Thoracic aorta (tissue), 2 donors: ENCODE measurements around the gene ZC3H18. TPM values are rescaled to one million over a fixed set of nuclear protein-coding genes. Genes with fewer than 3 reads are reported as not detected.

Source experiments
- ATAC-seq: fragments of 150-250 bp; one replicate; pipeline ENCODE4 v1.8.0; 2017; ENCODE audit warnings: low read depth; ENCODE audit not compliant: insufficient number of reproducible peaks, low FRiP score
- DNase-seq: peaks from one replicate; pipeline ENCODE4 v3.0.0-alpha.2; 2020; ENCODE audit warnings: low spot score
- H3K27ac ChIP-seq, 2 donors: fragments of 200-600 bp; sonication (generic); 1 replicate in 1 of 2; 2 replicates in 1 of 2; pipeline ENCODE4 v1.5.1; 2016; ENCODE audit warnings: mild to moderate bottlenecking in 2 of 2, moderate library complexity in 2 of 2
- H3K27me3 ChIP-seq: fragments of 200-600 bp; sonication (generic); replicated peaks from 2 replicates; pipeline ENCODE4 v1.6.0; 2016; ENCODE audit warnings: mild to moderate bottlenecking; ENCODE audit not compliant: insufficient read depth
- H3K36me3 ChIP-seq: fragments of 200-600 bp; sonication (generic); one replicate; pipeline ENCODE4 v1.5.1; 2016
- H3K4me1 ChIP-seq, 2 donors: fragments of 200-600 bp; sonication (generic); 1 replicate in 1 of 2; 2 replicates in 1 of 2; pipeline versions ENCODE4 v1.5.1 to v1.6.0; 2016; ENCODE audit warnings: low read depth in 2 of 2, mild to moderate bottlenecking in 1 of 2; ENCODE audit not compliant: control insufficient read depth in 1 of 2
- H3K4me3 ChIP-seq: fragments of 200-600 bp; sonication (generic); 2 replicates; pipeline ENCODE4 v1.5.1; 2016; ENCODE audit warnings: mild to moderate bottlenecking
- H3K9me3 ChIP-seq: fragments of 200-600 bp; sonication (generic); 2 replicates; pipeline ENCODE4 v1.5.1; 2016
- total RNA-seq, 2 donors: library from RNA; depleted of rRNA; stranded (reverse); fragments of >200 nt; gene quantifications; one replicate each; pipeline versions ENCODE4 v1.1.0 to v1.2.3, GENCODE V29; 2016
- TF ChIP-seq, protein P1 (sequence below): fragments of 200-600 bp; sonication (generic); IDR thresholded peaks from one replicate; pipeline ENCODE4 v1.5.1; 2019; ENCODE audit warnings: antibody characterized with exemption

The ZC3H18 gene
- total RNA-seq, 2 donors from 2014 or later, result 21.8 to 30.3 TPM

DNA sequence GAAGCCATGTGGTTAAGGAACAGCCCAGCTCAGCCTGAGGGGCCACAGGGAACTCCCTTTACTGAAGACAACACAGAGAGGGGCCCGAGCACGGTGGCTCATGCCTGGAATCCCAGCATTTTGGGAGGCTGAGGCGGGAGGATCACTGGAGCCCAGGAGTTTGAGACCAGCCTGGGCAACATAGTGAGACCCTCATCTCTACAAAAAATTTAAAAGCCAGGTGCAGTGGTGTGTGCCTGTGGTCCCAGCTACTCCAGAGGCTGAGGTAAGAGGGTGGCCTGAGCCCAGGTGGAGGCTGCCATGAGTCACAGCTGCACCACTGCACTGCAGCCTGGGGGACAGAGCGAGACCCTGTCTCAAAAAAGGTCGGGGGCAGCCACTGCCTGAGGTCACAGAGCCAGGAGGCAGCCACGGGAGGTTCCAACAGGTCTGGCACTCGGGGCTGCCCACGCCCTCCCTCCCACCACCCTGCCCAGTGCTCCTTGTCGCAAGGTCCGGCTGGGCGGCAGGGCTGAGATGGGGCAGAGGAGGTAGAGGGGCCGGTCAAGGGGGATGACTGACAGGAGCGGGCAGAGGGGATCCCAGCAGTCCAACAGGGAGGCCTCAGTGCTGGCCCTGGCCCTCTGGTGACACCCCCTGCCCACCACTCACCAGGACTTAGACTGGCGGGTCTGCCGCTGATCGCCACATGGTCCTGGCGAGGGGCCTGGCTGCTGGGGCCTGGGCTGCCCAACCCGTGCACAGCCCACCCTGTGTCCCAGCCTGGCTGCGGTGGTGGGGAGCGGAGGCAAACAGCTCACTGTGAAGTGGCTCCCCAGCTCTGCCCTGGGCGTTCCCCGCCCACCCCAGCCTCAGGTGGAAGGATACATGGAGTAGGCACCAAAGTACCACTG, 77.2 kb downstream of the ZC3H18 start:
- Histone ChIP-seq H3K4me3 (no peak overlapping the region), H3K27ac (no peak overlapping the region), H3K4me1 (peaks cover 7 to 15% of the 10 kb centered on the region in 2 donors), H3K27me3 (no peaks in the 10 kb centered on the region), H3K36me3 (no peaks in the 10 kb centered on the region), H3K9me3 (no peaks in the 10 kb centered on the region)
- TF ChIP-seq, protein P1, sequence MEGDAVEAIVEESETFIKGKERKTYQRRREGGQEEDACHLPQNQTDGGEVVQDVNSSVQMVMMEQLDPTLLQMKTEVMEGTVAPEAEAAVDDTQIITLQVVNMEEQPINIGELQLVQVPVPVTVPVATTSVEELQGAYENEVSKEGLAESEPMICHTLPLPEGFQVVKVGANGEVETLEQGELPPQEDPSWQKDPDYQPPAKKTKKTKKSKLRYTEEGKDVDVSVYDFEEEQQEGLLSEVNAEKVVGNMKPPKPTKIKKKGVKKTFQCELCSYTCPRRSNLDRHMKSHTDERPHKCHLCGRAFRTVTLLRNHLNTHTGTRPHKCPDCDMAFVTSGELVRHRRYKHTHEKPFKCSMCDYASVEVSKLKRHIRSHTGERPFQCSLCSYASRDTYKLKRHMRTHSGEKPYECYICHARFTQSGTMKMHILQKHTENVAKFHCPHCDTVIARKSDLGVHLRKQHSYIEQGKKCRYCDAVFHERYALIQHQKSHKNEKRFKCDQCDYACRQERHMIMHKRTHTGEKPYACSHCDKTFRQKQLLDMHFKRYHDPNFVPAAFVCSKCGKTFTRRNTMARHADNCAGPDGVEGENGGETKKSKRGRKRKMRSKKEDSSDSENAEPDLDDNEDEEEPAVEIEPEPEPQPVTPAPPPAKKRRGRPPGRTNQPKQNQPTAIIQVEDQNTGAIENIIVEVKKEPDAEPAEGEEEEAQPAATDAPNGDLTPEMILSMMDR, result no peak
- ATAC-seq (no peak), DNase-seq (no peak)

GRCh38 chr16:88649195-88649923, 79.2 kb downstream of the ZC3H18 start:
- no peak overlapping the region for H3K27ac ChIP-seq
- H3K36me3 ChIP-seq, result peaks cover 7% of the 10 kb centered on the region
- no peaks in the 10 kb centered on the region for H3K27me3 ChIP-seq
- DNase-seq, result no peak
- TF ChIP-seq, protein P1, result no peak
- peak overlapping the region; percentile 74 for H3K4me3 ChIP-seq
- H3K9me3 ChIP-seq, result no peaks in the 10 kb centered on the region
- peaks cover 7 to 15% of the 10 kb centered on the region in 2 donors for H3K4me1 ChIP-seq
- ATAC-seq, result no peak

GRCh38 chr16:88649924-88650748, 79.9 kb downstream of the ZC3H18 start:
- TF ChIP-seq, protein P1, result no peak
- DNase-seq (no peak), ATAC-seq (no peak)
- Histone ChIP-seq H3K9me3 (no peaks in the 10 kb centered on the region), H3K27ac (peak overlapping the region in 1 of 2 donors; percentile 39), H3K4me1 (peaks cover 7 to 15% of the 10 kb centered on the region in 2 donors), H3K36me3 (peaks cover 11% of the 10 kb centered on the region), H3K4me3 (peak overlapping the region; percentile 74), H3K27me3 (no peaks in the 10 kb centered on the region)

DNA sequence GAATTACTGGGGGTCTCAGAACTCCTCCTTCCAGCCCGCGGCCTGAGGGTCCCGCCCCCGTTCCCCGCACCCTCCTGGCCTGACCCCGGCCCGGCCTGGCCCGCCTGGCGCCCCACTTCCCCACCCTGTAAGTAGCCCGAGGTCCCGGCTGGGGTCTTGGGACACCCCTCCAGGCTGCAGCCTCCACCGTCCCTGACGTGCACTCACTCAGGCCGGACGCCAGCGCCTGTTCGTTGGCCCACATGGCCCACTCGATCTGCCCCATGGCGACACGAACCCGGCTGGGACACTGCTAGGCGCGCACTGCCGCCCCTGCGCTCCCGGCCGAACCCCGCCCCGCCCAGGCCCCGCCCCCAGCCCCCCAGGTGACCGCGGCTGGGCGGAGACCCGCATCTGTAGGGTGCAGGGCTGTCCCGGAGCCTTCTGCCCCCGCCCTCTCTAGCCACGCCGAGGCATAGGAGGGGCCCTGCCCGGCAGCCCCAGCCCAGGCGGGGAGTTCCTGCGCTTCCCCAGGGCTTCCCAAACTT, 80.6 kb downstream of the ZC3H18 start, which contains the start of gene CYBA:
Gene CYBA (minus strand): TSS at position 305 of the 527 bp plus-strand sequence. CDS start 40 bp downstream, at position 265.
- TF ChIP-seq, protein P1, result no peak
- Histone ChIP-seq H3K4me1 (peaks cover 7 to 15% of the 10 kb centered on the region in 2 donors), H3K27me3 (no peaks in the 10 kb centered on the region), H3K4me3 (peak within 1 kb of the TSS; percentile 74), H3K36me3 (peaks cover 17% of the 10 kb centered on the region), H3K27ac (peak within 1 kb of the TSS in 1 of 2 donors; percentile 39), H3K9me3 (no peaks in the 10 kb centered on the region)
- ATAC-seq (peak; percentile 17), DNase-seq (no peak)
